GM18873 (cell line): ENCODE measurements around the gene RBBP7.

Source experiments
- ATAC-seq: cut with Tn5 transposase; IDR thresholded peaks from one replicate; pipeline ENCODE4 v1.9.1; 2021; ENCODE audit warnings: mild to moderate bottlenecking, moderate library complexity, moderate number of reproducible peaks; ENCODE audit not compliant: unreplicated experiment, low FRiP score

The RBBP7 gene

DNA sequence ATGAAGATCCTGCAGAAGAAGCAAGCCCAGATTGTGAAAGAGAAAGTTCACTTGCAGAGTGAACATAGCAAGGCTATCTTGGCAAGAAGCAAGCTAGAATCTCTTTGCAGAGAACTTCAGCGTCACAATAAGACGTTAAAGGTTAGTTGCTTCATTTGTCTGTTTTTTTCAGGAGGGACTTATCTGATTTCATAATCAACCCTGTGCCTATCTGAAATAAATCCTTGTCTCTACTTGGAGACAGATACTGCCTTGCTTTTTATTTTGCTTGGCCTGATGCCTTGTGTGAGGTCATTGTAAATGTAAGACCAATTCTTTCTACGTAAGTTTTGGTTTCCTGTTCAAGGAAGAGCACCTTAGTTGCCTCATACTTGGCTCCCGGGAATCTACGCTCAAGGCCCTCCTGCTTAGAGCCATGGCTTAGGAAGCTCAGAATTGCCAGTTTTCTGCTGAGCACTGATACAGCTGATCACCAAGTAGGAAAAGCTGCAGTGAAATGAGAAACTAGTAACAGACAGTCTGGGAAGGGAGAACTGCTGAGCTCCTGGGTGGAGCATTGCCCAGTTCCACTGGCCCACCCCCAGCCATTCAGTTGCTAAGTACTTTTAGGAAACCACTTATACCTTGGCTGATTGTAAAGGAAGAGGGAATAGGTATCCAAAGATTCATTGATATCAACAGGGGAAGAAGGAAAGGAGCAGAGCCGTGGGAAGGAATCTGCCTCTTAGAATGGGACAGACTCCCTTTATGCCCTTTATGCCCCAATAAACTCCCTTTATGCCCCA is 41.8 kb downstream of the RBBP7 start:
- no peak for ATAC-seq

DNA sequence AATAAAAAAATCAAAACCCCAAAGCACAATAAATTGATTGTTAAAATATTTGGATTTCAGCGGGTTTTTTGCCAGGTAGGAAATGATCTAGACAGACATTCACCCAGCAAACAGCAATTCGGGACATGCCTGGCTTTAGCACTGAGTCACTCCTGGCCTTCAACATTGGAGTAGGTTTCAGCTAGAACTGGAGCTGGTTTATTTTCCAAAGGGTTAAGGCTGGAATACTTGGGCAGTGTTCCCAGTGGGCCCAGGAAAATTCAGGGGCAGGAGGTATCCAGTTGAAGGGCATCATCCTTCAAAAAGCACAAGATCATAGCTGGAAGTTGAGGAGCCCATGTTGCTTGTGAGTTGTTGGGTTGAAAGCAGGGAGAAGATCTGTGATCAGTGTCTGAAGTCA is 42.9 kb downstream of the RBBP7 start:
- no peak for ATAC-seq

DNA sequence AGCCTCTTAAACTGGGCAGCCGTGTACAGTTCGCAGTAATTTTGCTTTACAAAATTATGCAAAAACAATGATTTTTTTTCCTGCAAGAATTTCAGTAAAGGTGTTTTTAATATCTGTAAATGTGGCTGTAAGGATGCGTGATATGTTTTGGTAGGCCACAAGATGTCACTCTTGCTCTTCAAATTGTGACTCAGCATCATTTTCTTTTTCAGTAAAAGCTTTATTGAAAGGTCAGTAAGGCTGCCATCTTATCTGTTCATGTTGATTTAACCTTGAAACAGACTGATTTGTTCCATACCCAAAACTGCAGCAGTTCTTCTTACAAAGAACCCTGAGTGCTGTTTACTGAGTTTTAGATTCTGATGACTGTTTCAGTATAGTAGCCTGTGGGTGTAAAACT is 44.0 kb downstream of the RBBP7 start:
- no peak for ATAC-seq

DNA sequence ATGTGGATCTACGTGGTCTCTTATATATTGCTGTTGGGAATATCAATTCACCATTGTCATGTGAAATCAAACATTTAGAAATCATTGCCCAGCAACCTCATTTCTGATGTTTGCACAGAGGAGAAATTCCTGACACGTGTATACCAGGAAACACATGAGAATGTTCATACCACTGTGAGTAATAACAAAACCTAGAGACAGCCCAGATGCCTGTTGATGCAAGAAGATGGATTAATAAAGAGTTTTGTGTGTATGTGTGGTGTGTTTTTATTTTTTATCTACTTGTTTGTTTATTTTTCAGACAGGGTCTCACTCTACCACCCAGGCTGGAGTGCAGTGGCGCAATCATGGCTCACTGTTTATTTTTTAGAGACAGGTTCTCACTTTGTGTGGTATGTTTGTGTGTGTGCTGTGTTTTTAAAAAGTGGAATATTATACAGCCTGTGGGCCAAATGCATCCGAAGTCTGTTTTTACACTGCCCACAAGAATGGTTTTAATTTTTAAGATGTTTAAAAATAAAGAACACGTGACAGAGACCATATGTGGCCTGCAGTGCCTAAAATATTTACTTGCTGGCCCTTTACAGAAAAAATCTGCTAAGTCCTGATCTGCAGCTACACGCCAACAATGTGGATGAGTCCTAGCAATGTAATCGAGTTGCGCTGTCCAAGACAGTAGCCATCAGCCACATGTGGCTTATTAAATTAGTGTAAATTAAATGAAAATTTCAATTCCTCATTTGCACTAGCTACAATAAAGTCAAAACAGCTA is 44.7 kb downstream of the RBBP7 start:
- no peak for ATAC-seq

DNA sequence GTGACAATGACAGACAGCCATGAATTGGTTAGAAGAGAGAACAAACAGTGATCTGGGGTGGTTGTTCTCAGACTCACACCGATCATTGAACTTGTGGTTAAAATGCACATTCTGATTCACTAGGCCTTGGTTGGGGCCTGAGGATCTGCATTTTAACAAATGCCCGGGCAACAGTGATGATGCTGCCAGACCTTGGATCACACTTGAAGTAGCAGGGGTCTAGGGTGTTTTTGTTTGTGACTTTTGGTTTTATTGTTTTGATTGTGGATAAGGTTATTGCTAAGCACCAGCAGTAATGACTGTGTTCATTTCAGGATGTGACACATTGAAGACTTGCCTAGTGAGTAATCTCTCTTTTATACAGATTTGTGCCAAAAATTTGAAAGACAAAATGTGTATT is 47.4 kb downstream of the RBBP7 start:
- no peak for ATAC-seq

DNA sequence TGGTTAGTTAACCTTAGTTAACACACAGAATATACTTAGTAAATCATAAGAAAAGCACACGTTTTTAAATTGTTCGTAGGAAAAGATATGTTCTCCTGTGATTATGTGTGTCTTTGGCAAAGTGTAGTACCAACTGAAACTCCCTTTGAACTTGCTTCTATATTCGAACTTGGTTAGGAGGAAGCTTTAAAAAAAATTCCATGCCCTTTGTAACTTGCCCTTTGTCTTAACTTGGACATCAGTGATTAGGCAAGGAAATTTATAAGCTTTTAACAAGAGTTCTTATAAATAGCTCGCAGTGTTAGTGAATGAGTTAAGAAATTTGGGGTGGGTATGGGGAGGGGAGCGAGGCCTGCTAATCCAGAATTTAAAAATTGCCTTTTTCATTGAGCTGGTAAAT is 50.5 kb downstream of the RBBP7 start:
- no peak for ATAC-seq

DNA sequence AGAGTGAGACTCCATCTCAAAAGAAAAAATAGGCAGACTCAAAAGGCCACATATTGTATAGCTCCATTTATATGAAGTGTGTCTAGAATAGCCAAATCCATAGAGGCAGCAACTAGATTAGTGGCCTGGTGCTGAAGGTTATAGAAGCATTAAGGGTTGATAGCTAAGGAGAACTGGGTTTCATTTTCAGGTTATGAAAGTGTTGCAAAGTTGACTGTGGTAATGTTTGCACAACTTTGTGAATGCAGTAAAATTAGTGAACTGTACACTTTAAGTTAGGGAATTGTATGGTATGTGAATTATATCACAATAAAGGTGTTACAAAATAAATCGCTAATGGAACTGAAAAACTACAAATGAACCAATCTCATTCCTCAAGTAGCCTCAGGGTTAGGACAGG is 55.6 kb downstream of the RBBP7 start:
- no peak for ATAC-seq

DNA sequence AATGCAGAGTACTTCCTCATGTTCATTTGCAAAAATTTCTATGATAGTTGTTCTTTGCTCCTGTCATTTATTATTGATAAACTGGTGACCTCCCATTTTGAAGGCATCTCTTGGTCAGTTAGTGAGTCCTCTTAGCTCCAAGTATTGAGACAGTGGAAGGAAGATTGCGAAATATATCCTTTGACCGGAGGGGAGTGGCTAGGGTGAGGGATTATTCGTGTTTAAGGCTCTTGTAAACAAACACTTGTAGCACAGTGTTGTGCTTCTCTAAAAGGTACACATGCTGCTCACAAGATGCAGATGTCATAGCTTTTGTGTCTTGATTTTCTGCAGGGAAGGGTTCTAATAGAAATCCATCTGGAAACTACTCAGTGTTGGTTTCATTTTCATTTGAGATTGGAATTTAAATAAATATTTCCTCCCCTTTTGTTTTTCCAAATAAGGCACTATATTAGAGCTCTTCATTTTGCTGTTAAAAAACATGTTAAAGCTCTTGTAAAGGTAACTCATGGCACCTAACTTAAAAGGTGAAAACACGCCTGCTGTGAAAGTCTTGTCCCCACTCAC is 62.1 kb downstream of the RBBP7 start:
- ATAC-seq: no peak

DNA sequence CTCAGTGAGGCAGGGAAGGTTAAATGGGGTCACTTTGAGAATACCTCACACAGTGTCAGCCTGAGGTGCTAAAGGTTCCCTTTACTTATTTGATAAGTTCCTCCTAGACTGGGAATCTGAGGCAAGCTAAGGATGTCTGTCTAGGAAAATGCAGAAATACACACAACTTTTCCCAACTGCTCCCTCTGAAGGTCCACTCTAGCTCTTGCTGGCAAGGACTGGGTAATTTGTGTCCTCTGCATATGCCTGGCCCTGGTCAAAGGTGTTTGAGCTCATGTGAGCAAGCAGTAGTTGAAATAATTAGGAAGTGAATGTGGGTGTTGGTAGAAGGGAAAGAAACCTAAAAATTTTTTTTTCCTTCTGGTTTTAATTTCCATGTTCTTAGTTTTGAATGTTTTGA is 62.6 kb downstream of the RBBP7 start:
- no peak for ATAC-seq

DNA sequence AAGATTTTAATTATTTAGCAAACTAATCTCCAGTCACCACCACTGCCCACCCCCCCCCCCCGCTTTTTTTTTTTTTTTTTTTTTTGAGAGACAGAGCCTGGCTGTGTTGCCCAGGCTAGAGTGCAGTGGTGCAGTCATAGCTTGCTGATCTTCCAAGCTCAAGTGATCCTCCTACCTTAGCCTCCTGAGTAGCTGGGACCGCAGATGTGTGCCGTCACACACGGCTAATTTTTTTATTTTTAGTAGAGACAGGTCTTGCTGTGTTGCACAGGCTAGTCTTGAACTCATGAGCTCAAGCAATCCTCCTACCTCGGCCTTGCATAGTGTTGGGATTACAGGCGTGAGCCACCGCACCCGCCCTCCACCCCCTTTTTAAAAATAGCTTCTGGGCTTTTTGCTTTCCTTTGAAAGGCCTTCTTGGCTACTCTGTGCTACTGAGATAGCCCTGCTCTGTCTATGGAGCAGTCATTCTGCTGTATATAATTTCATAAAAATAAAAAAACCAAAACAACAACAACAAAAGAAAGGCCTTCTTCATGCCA is 65.2 kb downstream of the RBBP7 start:
- ATAC-seq: no peak

DNA sequence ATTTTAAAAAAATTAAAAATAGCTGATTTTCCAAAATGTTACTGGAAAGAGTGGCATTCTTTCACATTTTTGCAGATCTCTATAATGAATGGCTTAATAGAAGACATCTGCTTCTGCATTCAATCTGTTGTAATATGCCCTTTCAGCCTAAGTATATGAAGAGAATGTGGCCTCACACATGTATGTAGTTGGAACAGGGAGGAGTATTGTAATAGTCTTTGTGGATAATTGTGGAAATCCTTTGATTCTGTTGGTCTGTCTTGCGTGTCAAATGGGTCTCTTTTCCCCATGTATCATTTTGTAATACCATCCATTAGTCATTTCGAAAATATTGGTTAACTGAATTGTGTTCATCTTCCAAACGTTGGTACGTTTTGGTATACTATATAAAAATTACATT is 72.3 kb downstream of the RBBP7 start:
- no peak for ATAC-seq

DNA sequence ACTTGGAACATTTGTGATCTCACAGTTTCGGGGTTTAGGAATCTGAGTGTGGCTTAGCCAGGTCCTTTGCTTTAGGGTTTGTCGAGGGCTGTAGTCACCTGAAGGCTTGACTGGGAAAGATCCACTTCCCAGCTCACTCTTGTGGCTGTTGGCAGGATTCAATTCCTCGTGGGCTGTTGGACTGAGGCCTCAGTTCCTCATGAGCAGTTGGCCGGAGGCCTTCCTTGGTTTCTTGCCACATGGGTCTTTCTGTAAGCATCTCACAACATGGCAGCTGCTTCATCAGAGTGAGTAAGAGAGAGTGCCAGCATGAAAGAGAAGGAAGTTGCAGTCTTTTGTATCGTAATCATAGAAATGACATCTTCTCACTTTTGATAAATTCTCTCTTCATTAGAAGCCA is 72.8 kb downstream of the RBBP7 start:
- ATAC-seq: no peak

DNA sequence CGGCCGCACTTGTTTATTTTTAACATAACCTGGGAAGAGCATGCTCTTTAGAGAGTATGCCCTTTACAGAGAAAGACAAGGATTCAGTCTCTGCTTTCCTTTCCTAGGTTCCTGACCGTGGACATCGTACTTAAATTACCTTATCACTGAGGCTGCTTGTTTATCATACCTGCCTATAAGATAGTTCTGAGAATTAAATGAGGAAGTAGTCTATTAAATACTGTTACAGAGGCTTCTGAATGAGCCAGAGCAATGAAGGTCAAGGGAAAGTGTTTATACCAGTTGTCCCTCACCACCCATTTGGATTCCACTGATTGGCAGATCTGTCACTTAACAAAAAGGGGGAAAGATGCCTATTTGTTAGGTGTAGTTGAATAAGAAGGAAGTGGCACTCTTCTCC is 73.9 kb downstream of the RBBP7 start:
- no peak for ATAC-seq
